Keratinocyte (primary cell): ENCODE results near the gene TLR8.

Experiments
- EZH2 ChIP-seq: IDR thresholded peaks from one replicate; pipeline ENCODE4 v1.6.1; 2012; ENCODE audit warnings: inconsistent platforms, mild to moderate bottlenecking, low read length, moderate library complexity
- TF ChIP-seq, protein P1 (sequence below), 3 experiments: IDR thresholded peaks in 1 of 3; conservative IDR thresholded peaks in 1 of 3; optimal IDR thresholded peaks in 1 of 3; 2 replicates in 2 of 3; 3 replicates in 1 of 3; pipeline versions ENCODE3 to v1.5.1; 2011; ENCODE audit warnings: low read length in 3 of 3, mild to moderate bottlenecking in 3 of 3, moderate library complexity in 2 of 3, control low read depth in 1 of 3, inconsistent platforms in 1 of 3; ENCODE audit not compliant: insufficient read depth in 2 of 3; ENCODE audit errors: extremely low read depth in 1 of 3

GRCh38 chrX:12962041-12962504 lies 55.7 kb downstream of the TLR8 start:
- TF ChIP-seq, protein P1, sequence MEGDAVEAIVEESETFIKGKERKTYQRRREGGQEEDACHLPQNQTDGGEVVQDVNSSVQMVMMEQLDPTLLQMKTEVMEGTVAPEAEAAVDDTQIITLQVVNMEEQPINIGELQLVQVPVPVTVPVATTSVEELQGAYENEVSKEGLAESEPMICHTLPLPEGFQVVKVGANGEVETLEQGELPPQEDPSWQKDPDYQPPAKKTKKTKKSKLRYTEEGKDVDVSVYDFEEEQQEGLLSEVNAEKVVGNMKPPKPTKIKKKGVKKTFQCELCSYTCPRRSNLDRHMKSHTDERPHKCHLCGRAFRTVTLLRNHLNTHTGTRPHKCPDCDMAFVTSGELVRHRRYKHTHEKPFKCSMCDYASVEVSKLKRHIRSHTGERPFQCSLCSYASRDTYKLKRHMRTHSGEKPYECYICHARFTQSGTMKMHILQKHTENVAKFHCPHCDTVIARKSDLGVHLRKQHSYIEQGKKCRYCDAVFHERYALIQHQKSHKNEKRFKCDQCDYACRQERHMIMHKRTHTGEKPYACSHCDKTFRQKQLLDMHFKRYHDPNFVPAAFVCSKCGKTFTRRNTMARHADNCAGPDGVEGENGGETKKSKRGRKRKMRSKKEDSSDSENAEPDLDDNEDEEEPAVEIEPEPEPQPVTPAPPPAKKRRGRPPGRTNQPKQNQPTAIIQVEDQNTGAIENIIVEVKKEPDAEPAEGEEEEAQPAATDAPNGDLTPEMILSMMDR (optimal IDR thresholded peaks at IDR 0.05 in 1 of 3, IDR thresholded peaks at IDR 0.05 in 1 of 3, conservative IDR thresholded peaks at IDR 0.05 in 1 of 3; ENCODE audit: extremely low read depth in 1 of 3, insufficient read depth in 2 of 3, low read length in 3 of 3), result no peak
- no peak for TF ChIP-seq EZH2
